Measurements from ENCODE around the gene ACTN2.

GRCh38 chr1:236642763-236643162 is 43.5 kb upstream of the ACTN2 start:
- TF ChIP-seq TCF4 (CRISPR knock-in tag; IDR thresholded peaks at IDR 0.05; ENCODE audit: borderline replicate concordance), result no peak
- no peak for TF ChIP-seq ISL1 (CRISPR knock-in tag; IDR thresholded peaks at IDR 0.05)
- no peak for TF ChIP-seq POU6F1 (CRISPR knock-in tag; IDR thresholded peaks at IDR 0.05; ENCODE audit: borderline replicate concordance, low read depth)
- no peak for TF ChIP-seq ZNF70 (CRISPR knock-in tag; IDR thresholded peaks at IDR 0.05)
- no peak for TF ChIP-seq ESRRG (CRISPR knock-in tag; IDR thresholded peaks at IDR 0.05)
- no peak for TF ChIP-seq CREB5 (CRISPR knock-in tag; IDR thresholded peaks at IDR 0.05; ENCODE audit: low read depth)
- TF ChIP-seq GLIS3 (CRISPR knock-in tag; IDR thresholded peaks at IDR 0.05), result no peak
- TF ChIP-seq PPARA (CRISPR knock-in tag; IDR thresholded peaks at IDR 0.05; ENCODE audit: borderline replicate concordance), result no peak
- TF ChIP-seq PATZ1 (CRISPR knock-in tag; IDR thresholded peaks at IDR 0.05; ENCODE audit: borderline replicate concordance), result no peak
- no peak for TF ChIP-seq TSHZ2 (CRISPR knock-in tag; IDR thresholded peaks at IDR 0.05)
- no peak for TF ChIP-seq RARB (CRISPR knock-in tag; IDR thresholded peaks at IDR 0.05)
- no peak for TF ChIP-seq ZNF565 (CRISPR knock-in tag; conservative IDR thresholded peaks at IDR 0.05; ENCODE audit: low read depth)
- TF ChIP-seq CSRNP3 (CRISPR knock-in tag; IDR thresholded peaks at IDR 0.05), result no peak
